Left cardiac atrium (tissue), 4 donors: ENCODE measurements around the gene TEAD2. TPM values are rescaled to one million over a fixed set of nuclear protein-coding genes. Genes with fewer than 3 reads are reported as not detected.

Experiments
- ATAC-seq, 2 donors: fragments of 200-7000 bp; cut with Tn5 transposase; one replicate each; pipeline ENCODE4 v1.9.1; 2020; ENCODE audit warnings: mild to moderate bottlenecking in 2 of 2, moderate library complexity in 2 of 2
- DNase-seq: peaks from one replicate; pipeline ENCODE4 v3.0.0-alpha.2; 2020
- intact Hi-C, 2 donors: fragments of 100-400 bp; cut with DNase I; formaldehyde crosslinking; loops; one replicate each; pipeline versions ENCODE4 v1.14.1 to v1.15.1; 2022 to 2023
- long read RNA-seq: library from polyadenylated mRNA; unstranded; transcript quantifications from one replicate; pipeline ENCODE4 v2.0.0, GENCODE V29; 2021
- total RNA-seq, 2 donors: library from RNA; stranded (reverse); fragmentation: NEBNext Ultra II Directional; extraction: Animal tissue kit (Norgen Biotek cat#: 25700); gene quantifications; one replicate each; pipeline ENCODE4 v1.2.1, GENCODE V29; 2021
- donor health status: DM: no; HTN: yes; CAD: no.
- donor health status: DM: no; HTN: yes; CAD: no; lungs with severe emphysema.
- donor health status: DM: yes; HTN: yes; CAD: no.
- donor health status: Dilated cardiomyopathy.

Gene TEAD2
- 10 to 100 TPM; 43.8 to 45.0 TPM for total RNA-seq
- long read RNA-seq, partial matches to known transcripts, result 14 of 15 reads
- long read RNA-seq, other reads (novel, unspliced or antisense), result 1 of 15 reads

DNA sequence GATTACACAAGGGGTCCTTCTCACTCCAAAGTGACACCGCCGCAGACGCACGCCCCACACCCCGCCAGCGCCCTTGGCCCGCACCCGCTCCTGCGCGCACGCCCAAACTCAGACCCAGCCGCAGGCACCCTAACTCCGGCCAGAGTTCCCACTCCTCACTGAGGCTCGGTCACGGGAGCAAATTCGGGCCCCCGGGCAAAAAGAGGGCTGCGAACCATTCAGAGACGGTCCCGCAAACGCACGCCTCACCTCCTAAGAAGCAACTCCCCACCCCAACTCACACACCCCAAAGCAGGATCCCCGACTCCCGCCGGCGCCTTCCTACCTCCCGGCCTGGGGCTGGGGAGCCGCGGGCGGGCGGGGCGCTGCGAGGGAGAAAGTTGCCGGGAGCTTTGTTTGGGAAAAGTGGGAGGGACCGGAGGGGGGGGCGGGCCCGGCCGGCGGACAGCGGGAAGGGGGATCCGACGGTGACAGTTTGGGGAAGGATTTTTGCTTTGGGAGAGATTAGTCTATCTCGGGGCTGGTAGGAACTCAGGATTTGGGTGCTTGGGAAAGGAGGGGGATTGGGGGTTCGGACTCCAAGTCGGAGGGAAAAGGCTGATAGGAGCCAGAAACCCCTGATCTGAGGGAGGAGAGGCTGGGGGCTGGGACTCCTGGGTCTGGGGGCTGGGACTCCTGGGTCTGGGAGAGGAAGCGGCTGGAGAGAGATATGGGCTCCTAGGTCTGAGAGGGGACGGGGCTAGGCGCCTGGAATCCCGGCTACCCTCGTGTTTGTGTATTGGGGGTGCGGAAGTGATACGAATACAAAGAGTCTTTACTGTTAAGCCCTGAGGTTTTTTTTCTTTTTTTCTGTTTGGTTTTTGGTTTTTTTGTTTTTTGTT lies at the start of gene TEAD2:
TSS of gene TEAD2 (minus strand) at position 369 of the 881 bp plus-strand sequence. CDS start 2,341 bp downstream, outside the sequence.
- peak; percentile 67 for ATAC-seq
- intact Hi-C loops, result no loop called here
- peak; percentile 84 for DNase-seq

GRCh38 chr19:49411681-49412326 lies 49.6 kb upstream of the TEAD2 start:
- intact Hi-C loops, result loop anchor here in 1 of 2 donors (10.0 kb wide), 1 partner anchor 127 kb away; no protein-coding TSS in a partner anchor
- DNase-seq, result no peak
- no peak for ATAC-seq

DNA sequence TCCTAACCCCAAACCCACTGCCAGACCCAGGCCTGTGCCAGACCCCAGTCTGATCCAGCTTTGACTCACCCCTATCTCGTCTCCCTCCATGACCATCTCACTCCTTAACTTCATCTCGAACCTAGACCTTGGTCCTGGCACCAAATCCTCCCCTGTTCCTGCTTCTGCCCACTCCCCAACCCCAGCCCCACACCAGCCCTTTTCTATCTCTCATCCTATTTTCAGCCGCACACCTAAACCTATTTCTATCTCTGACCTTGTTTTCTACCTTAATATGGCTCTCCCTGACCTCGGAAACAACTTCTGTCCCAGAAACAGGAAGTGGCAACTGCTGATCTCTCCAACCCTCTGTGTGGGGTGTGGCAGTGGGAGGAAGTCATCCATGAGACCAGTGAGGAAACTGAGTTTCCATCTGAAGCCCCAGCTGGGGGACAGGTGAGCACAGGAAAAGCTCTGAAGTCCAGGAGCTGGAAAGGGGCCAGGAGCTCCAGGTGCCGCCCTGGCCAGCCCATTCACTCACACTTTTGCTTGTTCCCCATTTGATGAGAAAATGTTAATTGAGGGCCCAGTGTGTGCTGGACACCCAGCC lies 47.3 kb upstream of the TEAD2 start:
- intact Hi-C loops, result loop anchor here in 1 of 2 donors (10.0 kb wide), 1 partner anchor 125 kb away; no protein-coding TSS in a partner anchor
- ATAC-seq (no peak), DNase-seq (no peak)

GRCh38 chr19:49408816-49409440 lies 46.7 kb upstream of the TEAD2 start:
- no peak for ATAC-seq
- DNase-seq, result no peak
- intact Hi-C loops, result no loop called here

GRCh38 chr19:49407482-49408015 lies 45.3 kb upstream of the TEAD2 start:
- ATAC-seq (no peak), DNase-seq (no peak)
- intact Hi-C loops, result no loop called here

- intact Hi-C loops, result no loop called here
- ATAC-seq, result no peak
- no peak for DNase-seq
Measured at GRCh38 chr19:49407079-49407478, 44.9 kb upstream of the TEAD2 start.

DNA sequence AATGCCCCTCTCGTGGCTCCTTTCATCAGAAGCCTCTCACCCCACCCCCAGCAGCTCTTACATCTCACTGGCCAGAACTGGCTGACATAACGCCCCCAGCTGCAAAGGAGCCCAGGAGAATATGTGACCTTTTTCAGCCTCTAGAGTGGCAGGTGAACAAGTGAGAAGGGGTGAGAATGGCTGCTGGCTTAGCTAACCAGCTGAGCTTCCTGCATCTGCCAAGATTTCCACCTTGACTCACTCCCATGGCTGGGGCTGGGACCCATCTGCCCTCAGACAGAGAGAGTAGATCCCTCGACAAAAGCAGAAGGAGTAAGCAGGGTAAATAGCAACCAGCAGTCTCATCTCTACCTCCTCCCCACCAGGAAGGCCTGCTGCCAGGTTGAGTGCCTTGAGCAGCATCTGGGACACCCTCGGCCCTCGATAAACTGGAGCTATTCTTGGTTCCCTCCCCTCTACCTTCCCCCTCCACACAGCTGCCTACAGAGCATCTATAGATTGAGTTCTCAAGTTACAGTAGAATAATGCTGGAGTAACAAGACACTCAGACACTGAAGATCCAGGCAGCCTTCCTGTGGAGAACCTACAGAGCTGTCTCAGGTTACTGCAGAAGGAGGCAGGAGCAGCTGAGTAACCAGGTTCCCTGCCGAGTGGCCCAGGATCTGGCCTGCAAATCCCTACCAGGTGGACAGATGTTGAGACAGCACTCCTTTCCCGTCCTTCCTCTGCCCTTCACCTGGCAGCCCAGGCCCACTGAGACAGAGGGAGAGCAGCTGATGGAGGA lies 41.4 kb upstream of the TEAD2 start:
- no peak for DNase-seq
- no peak for ATAC-seq
- intact Hi-C loops, result no loop called here

DNA sequence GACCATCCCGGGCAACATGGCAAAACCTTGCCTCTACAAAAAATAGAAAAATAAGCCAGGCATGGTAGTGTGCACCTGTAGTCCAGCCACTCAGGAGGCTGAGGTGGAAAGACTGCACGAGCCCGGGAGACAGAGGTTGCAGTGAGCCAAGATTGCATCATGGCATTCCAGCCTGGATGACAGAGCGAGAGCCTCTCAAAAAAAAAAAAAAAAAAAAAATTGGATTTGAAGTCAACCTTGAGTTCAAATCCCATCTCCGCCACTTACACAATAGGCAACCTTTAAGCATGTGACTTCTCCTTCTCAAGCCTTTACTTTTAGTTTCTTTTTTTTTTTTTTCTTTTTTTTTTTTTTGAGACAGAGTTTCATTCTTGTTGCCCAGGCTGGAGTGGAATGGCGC lies 37.8 kb upstream of the TEAD2 start:
- intact Hi-C loops, result no loop called here
- DNase-seq, result no peak
- ATAC-seq, result no peak

DNA sequence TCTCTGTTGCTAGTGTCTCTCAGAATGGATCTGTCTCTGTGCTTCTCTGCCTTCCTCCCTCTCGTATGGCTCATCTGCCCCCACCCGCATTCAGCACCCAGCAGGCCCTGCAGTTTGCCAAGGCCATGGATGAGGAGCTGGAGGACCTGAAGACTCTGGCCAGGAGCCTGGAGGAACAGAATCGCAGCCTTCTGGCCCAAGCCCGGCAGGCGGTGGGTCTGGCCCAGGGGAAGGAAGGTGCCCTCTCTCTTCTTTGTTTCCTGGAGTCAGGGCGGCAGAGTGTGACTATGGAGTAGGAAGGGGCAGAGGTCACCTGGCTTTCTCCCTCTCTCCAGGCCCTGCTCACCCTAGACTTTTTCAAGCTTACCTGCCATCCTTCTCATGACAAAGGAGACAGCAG lies 36.7 kb upstream of the TEAD2 start:
- ATAC-seq, result no peak
- no peak for DNase-seq
- intact Hi-C loops, result no loop called here

- no peak for ATAC-seq
- intact Hi-C loops, result no loop called here
- DNase-seq, result no peak
Measured at GRCh38 chr19:49398001-49398615, 35.9 kb upstream of the TEAD2 start.

GRCh38 chr19:49396738-49397505 lies 34.7 kb upstream of the TEAD2 start:
- no peak for DNase-seq
- intact Hi-C loops, result no loop called here
- ATAC-seq, result no peak

- ATAC-seq (peak in 1 of 2 donors; percentile 29), DNase-seq (peak; percentile 43)
- intact Hi-C loops, result no loop called here
Measured at GRCh38 chr19:49395581-49396407, 33.6 kb upstream of the TEAD2 start.

DNA sequence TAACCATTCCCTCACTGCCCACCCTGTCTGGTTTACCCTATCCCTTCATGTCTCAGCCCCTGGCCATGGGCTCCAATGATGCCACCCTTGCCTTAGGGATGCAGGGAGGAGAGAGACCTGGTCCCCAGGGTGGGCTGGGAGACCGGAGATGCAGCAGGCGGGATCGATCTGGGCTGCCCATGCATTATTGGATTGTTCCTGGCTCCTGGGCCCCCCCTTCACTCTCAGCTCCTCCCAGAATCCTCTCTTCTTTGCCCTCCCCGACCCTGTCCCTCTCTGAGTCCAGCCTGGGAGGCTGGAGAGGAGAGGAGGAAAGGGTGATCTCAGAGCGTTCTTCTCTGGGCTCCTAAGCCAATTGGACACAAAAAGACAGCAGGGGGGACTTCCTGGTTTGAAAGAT lies 31.7 kb upstream of the TEAD2 start:
- no peak for DNase-seq
- no peak for ATAC-seq
- intact Hi-C loops, result loop anchor here in 1 of 2 donors (5.0 kb wide), 1 partner anchor 48 kb away; the partner anchor contains the start of gene SLC17A7

GRCh38 chr19:49391581-49392399 lies 29.6 kb upstream of the TEAD2 start:
- ATAC-seq (peak; percentile 80 to 85), DNase-seq (peak; percentile 79)
- intact Hi-C loops, result loop anchor here (1.0 to 5.0 kb wide), 2 partner anchors 51 to 52 kb away; partner anchors contain the start of gene SLC17A7 (in 1 of the 2)

GRCh38 chr19:49390929-49391359 lies 28.7 kb upstream of the TEAD2 start:
- intact Hi-C loops, result loop anchor here in 1 of 2 donors (5.0 kb wide), 1 partner anchor 51 kb away; the partner anchor contains the start of gene SLC17A7
- DNase-seq, result no peak
- no peak for ATAC-seq
